Mesothelial cell of epicardium (in vitro differentiated cells): ENCODE results near the gene KCNJ13. TPM values are rescaled to one million over a fixed set of nuclear protein-coding genes. Genes with fewer than 3 reads are reported as not detected.

Experiments
- DNase-seq, 2 experiments: peaks; one replicate each; pipeline ENCODE4 v3.0.0; 2021; ENCODE audit warnings: low spot score in 2 of 2; ENCODE audit not compliant: unreplicated experiment in 2 of 2
- H3K27ac Mint-ChIP-seq: 2 replicates; pipeline ENCODE4 v1.8.0; 2021; ENCODE audit warnings: mixed read lengths
- H3K27me3 Mint-ChIP-seq: 2 replicates; pipeline ENCODE4 v1.8.0; 2021; ENCODE audit warnings: low read depth, mixed read lengths
- H3K36me3 Mint-ChIP-seq: 2 replicates; pipeline ENCODE4 v1.8.0; 2021; ENCODE audit warnings: mixed read lengths
- H3K4me1 Mint-ChIP-seq: 2 replicates; pipeline ENCODE4 v1.8.0; 2021; ENCODE audit warnings: mixed read lengths
- H3K4me3 Mint-ChIP-seq: 2 replicates; pipeline ENCODE4 v1.8.0; 2021; ENCODE audit warnings: mild to moderate bottlenecking, moderate library complexity, mixed read lengths
- H3K9me3 Mint-ChIP-seq: 2 replicates; pipeline ENCODE4 v1.8.0; 2021; ENCODE audit warnings: mixed read lengths
- CTCF ChIP-seq: fragments of 200-600 bp; sonication (generic); IDR thresholded peaks from one replicate; pipeline ENCODE4 v1.5.0; 2021; ENCODE audit warnings: antibody characterized with exemption; ENCODE audit not compliant: unreplicated experiment
- total RNA-seq: library from RNA; stranded (reverse); gene quantifications from 3 replicates; pipeline ENCODE4 v1.2.1, GENCODE V29; 2021

Gene KCNJ13
- total RNA-seq, 1 donor from 2014 or later: 0.60 TPM

GRCh38 chr2:232779934-232780333, 3.6 kb upstream of the KCNJ13 start:
- Mint-ChIP-seq H3K9me3 (no peaks in the 10 kb centered on the region), H3K4me1 (peaks cover 34% of the 10 kb centered on the region), H3K27ac (no peak overlapping the region), H3K4me3 (no peak overlapping the region), H3K27me3 (no peaks in the 10 kb centered on the region), H3K36me3 (peaks cover 15% of the 10 kb centered on the region)
- DNase-seq: no peak
- TF ChIP-seq CTCF: no peak

- no peaks in the 10 kb centered on the region for H3K27me3 Mint-ChIP-seq
- no peak for DNase-seq
- no peak overlapping the region for H3K27ac Mint-ChIP-seq
- no peaks in the 10 kb centered on the region for H3K9me3 Mint-ChIP-seq
- no peak for TF ChIP-seq CTCF
- peaks cover 10% of the 10 kb centered on the region for H3K36me3 Mint-ChIP-seq
- H3K4me1 Mint-ChIP-seq: peaks cover 36% of the 10 kb centered on the region
- H3K4me3 Mint-ChIP-seq: no peak overlapping the region
Observed at GRCh38 chr2:232779465-232779864, 3.1 kb upstream of the KCNJ13 start.

GRCh38 chr2:232777276-232777675, 911 bp upstream of the KCNJ13 start:
- no peak for TF ChIP-seq CTCF
- peak overlapping the region; percentile 91 for H3K27ac Mint-ChIP-seq
- no peak for DNase-seq
- H3K27me3 Mint-ChIP-seq: no peaks in the 10 kb centered on the region
- H3K4me1 Mint-ChIP-seq: peaks cover 38% of the 10 kb centered on the region
- H3K4me3 Mint-ChIP-seq: no peak overlapping the region
- peaks cover 8% of the 10 kb centered on the region for H3K36me3 Mint-ChIP-seq
- no peaks in the 10 kb centered on the region for H3K9me3 Mint-ChIP-seq

GRCh38 chr2:232773815-232774214, 2.5 kb downstream of the KCNJ13 start:
- H3K9me3 Mint-ChIP-seq: no peaks in the 10 kb centered on the region
- no peak for TF ChIP-seq CTCF

GRCh38 chr2:232772531-232772930, 3.8 kb downstream of the KCNJ13 start:
- peaks cover 28% of the 10 kb centered on the region for H3K4me1 Mint-ChIP-seq
- peaks cover 17% of the 10 kb centered on the region for H3K36me3 Mint-ChIP-seq
- H3K9me3 Mint-ChIP-seq: no peaks in the 10 kb centered on the region
- DNase-seq: no peak
- H3K27ac Mint-ChIP-seq: no peak overlapping the region
- TF ChIP-seq CTCF: no peak
- H3K4me3 Mint-ChIP-seq: no peak overlapping the region
- H3K27me3 Mint-ChIP-seq: no peaks in the 10 kb centered on the region

More at GRCh38 chr2:232773815-232774214, 2.5 kb downstream of the KCNJ13 start:
- Mint-ChIP-seq H3K27ac (no peak overlapping the region), H3K4me1 (peaks cover 33% of the 10 kb centered on the region), H3K4me3 (no peak overlapping the region), H3K36me3 (peaks cover 11% of the 10 kb centered on the region), H3K27me3 (no peaks in the 10 kb centered on the region)
- no peak for DNase-seq

- no peaks in the 10 kb centered on the region for H3K27me3 Mint-ChIP-seq
- H3K27ac Mint-ChIP-seq: no peak overlapping the region
- no peaks in the 10 kb centered on the region for H3K9me3 Mint-ChIP-seq
- H3K4me1 Mint-ChIP-seq: peaks cover 23% of the 10 kb centered on the region
- no peak for TF ChIP-seq CTCF
- peaks cover 17% of the 10 kb centered on the region for H3K36me3 Mint-ChIP-seq
- no peak overlapping the region for H3K4me3 Mint-ChIP-seq
- no peak for DNase-seq
Observed at GRCh38 chr2:232771870-232772269, 4.5 kb downstream of the KCNJ13 start.
